Ectodermal cell (in vitro differentiated cells): ENCODE results near the gene CLIC1.

ENCODE experiments used
- H3K27ac ChIP-seq: 2 replicates; pipeline ENCODE4 v1.7.0; 2013; ENCODE audit warnings: mild to moderate bottlenecking, low read depth, low read length; ENCODE audit not compliant: insufficient read depth, poor library complexity, severe bottlenecking
- H3K27me3 ChIP-seq: 2 replicates; pipeline ENCODE4 v1.7.0; 2013; ENCODE audit warnings: mild to moderate bottlenecking, low read length; ENCODE audit not compliant: insufficient read depth, control insufficient read depth, poor library complexity, severe bottlenecking
- H3K36me3 ChIP-seq: one replicate; pipeline ENCODE4 v1.7.0; 2013; ENCODE audit warnings: low read length; ENCODE audit not compliant: control insufficient read depth, insufficient read depth
- H3K4me1 ChIP-seq: one replicate; pipeline ENCODE4 v1.7.0; 2013; ENCODE audit warnings: low read length; ENCODE audit not compliant: control insufficient read depth, insufficient read depth
- H3K4me3 ChIP-seq: 2 replicates; pipeline ENCODE4 v1.7.0; 2013; ENCODE audit warnings: low read depth, low read length, control low read depth; ENCODE audit not compliant: insufficient read depth
- H3K9me3 ChIP-seq: 2 replicates; pipeline ENCODE4 v1.7.0; 2013; ENCODE audit warnings: mild to moderate bottlenecking, low read length, moderate library complexity; ENCODE audit not compliant: control insufficient read depth
- WGBS, 2 experiments: methylation state at CpG; one replicate each; pipeline ENCODE4 v1.1.7; 2013; ENCODE audit warnings: missing lambda C conversion rate in 2 of 2; 5-methylcytosine and 5-hydroxymethylcytosine counted together

The CLIC1 gene

GRCh38 chr6:31739639-31740396, 3.5 kb upstream of the CLIC1 start, which contains the start of gene MSH5:
Gene MSH5, plus strand, starts transcription at chr6:31740005. Its CDS starts 462 bp downstream, at chr6:31740467.
- Histone ChIP-seq H3K4me1 (peaks cover 39% of the 10 kb centered on the region), H3K36me3 (peaks cover 4% of the 10 kb centered on the region), H3K27me3 (no peaks in the 10 kb centered on the region), H3K9me3 (no peaks in the 10 kb centered on the region), H3K27ac (peak within 1 kb of the TSS; percentile 67), H3K4me3 (peak within 1 kb of the TSS; percentile 52)
- WGBS, 2 experiments, result 2% methylated on average over 58 of the region's 58 CpGs

- peaks cover 11% of the 10 kb centered on the region for H3K36me3 ChIP-seq
- H3K4me1 ChIP-seq, result peaks cover 34% of the 10 kb centered on the region
- WGBS, 2 experiments, result 43 to 49% methylated on average over 6 of the region's 6 CpGs
- no peaks in the 10 kb centered on the region for H3K9me3 ChIP-seq
- no peaks in the 10 kb centered on the region for H3K27me3 ChIP-seq
- peak overlapping the region; percentile 91 for H3K27ac ChIP-seq
- H3K4me3 ChIP-seq, result peak overlapping the region; percentile 11
Observed at GRCh38 chr6:31737991-31738979, 2.0 kb upstream of the CLIC1 start.

- Histone ChIP-seq H3K36me3 (peaks cover 15% of the 10 kb centered on the region), H3K27me3 (no peaks in the 10 kb centered on the region), H3K4me3 (peak overlapping the region; percentile 11), H3K9me3 (no peaks in the 10 kb centered on the region), H3K4me1 (peaks cover 34% of the 10 kb centered on the region), H3K27ac (peak overlapping the region; percentile 91)
- WGBS, 2 experiments, result 31 to 33% methylated on average over 7 of the region's 7 CpGs
Observed at GRCh38 chr6:31737315-31737990, 1.1 kb upstream of the CLIC1 start.

GRCh38 chr6:31736768-31737314, 511 bp upstream of the CLIC1 start:
- no peaks in the 10 kb centered on the region for H3K27me3 ChIP-seq
- H3K4me3 ChIP-seq, result peak overlapping the region; percentile 68
- peaks cover 34% of the 10 kb centered on the region for H3K4me1 ChIP-seq
- no peaks in the 10 kb centered on the region for H3K9me3 ChIP-seq
- 38 to 41% methylated on average over 10 of the region's 10 CpGs for WGBS, 2 experiments
- peak overlapping the region; percentile 91 for H3K27ac ChIP-seq
- peaks cover 20% of the 10 kb centered on the region for H3K36me3 ChIP-seq

GRCh38 chr6:31734821-31735406, 1.4 kb downstream of the CLIC1 start:
- Histone ChIP-seq H3K4me3 (peak overlapping the region; percentile 68), H3K27me3 (no peaks in the 10 kb centered on the region), H3K27ac (no peak overlapping the region), H3K9me3 (no peaks in the 10 kb centered on the region), H3K4me1 (peaks cover 34% of the 10 kb centered on the region), H3K36me3 (peaks cover 25% of the 10 kb centered on the region)
- WGBS, 2 experiments, result 2% methylated on average over 18 of the region's 18 CpGs

- Histone ChIP-seq H3K36me3 (peaks cover 25% of the 10 kb centered on the region), H3K4me1 (peaks cover 34% of the 10 kb centered on the region), H3K9me3 (no peaks in the 10 kb centered on the region), H3K27me3 (no peaks in the 10 kb centered on the region), H3K27ac (no peak overlapping the region), H3K4me3 (peak overlapping the region; percentile 68)
- 16 to 18% methylated on average over 2 of the region's 2 CpGs for WGBS, 2 experiments
Observed at GRCh38 chr6:31734247-31734820, 2.0 kb downstream of the CLIC1 start.

- H3K4me3 ChIP-seq, result no peak overlapping the region
- 94% methylated on average over 4 of the region's 4 CpGs for WGBS, 2 experiments
- no peaks in the 10 kb centered on the region for H3K27me3 ChIP-seq
- H3K9me3 ChIP-seq, result no peaks in the 10 kb centered on the region
- peaks cover 29% of the 10 kb centered on the region for H3K4me1 ChIP-seq
- H3K27ac ChIP-seq, result no peak overlapping the region
- peaks cover 25% of the 10 kb centered on the region for H3K36me3 ChIP-seq
Observed at GRCh38 chr6:31733734-31734133, 2.6 kb downstream of the CLIC1 start.

- 84 to 88% methylated on average over 3 of the region's 3 CpGs for WGBS, 2 experiments
- H3K27ac ChIP-seq, result no peak overlapping the region
Observed at GRCh38 chr6:31732029-31732428, 4.3 kb downstream of the CLIC1 start.

GRCh38 chr6:31730631-31731086, 5.7 kb downstream of the CLIC1 start:
- H3K36me3 ChIP-seq, result peaks cover 48% of the 10 kb centered on the region
- H3K4me3 ChIP-seq, result no peak overlapping the region
- no peak overlapping the region for H3K27ac ChIP-seq
- no peaks in the 10 kb centered on the region for H3K9me3 ChIP-seq
- WGBS, 2 experiments, result 90% methylated on average over 11 of the region's 11 CpGs
- no peaks in the 10 kb centered on the region for H3K27me3 ChIP-seq
- H3K4me1 ChIP-seq, result peaks cover 8% of the 10 kb centered on the region

More at GRCh38 chr6:31732029-31732428, 4.3 kb downstream of the CLIC1 start:
- peaks cover 14% of the 10 kb centered on the region for H3K4me1 ChIP-seq
- H3K9me3 ChIP-seq, result no peaks in the 10 kb centered on the region
- no peak overlapping the region for H3K4me3 ChIP-seq
- H3K36me3 ChIP-seq, result peaks cover 35% of the 10 kb centered on the region
- no peaks in the 10 kb centered on the region for H3K27me3 ChIP-seq
